Measurements from ENCODE around the gene SPAG6. TPM values are rescaled to one million over a fixed set of nuclear protein-coding genes. Genes with fewer than 3 reads are reported as not detected.

Gene SPAG6
- total and polyA plus RNA-seq, 9 of the 15 experiments (the other 6 are each of a cell fraction or from before 2014, with no cell fraction given) = 3.5 to 23.1 (median 11.8) TPM

DNA sequence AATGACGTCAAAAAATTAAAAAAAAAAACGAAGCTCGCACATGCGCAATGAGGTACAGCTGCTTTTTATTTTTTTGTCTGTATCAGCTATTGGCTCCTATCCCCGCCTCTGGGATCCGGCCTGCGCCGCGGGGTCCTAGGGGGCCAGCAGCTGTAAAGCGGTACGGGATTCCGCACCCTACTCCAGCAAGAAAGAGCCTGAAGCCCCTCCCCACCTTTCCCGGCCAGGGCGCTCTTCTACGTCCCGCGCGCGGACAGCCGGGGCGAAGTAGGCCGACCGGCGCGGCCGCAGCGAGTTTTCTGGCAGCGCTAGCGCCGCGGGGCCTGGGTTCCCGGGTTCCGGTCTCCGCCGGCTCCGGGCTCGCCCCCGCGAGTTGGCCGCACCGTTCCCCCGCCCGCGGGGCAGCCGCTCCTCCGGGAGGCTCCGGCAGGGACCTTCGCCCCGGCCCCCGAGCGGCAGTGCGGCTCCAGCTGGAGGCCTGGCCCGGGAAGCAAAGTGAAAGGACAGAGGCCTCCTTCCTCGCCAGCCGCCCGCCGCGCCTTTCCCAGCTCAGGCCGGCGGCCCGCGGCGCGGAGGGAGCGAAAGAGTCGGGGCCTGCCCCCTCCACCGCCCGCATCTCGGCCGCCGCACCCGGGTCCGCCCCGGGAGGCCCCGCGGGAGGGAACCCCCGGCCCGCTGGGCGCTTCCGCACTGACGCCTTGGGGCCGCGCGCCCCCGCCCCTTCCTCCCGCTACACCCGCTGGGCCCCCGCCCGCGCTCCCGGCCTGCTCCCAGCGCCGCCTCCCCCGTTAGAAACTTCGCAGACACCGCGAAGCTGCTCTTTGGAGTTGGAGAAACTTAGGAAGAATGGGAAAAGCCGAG is 4.7 kb upstream of the SPAG6 start (continued):
- TF ChIP-seq TAF7 (tag; IDR thresholded peaks at IDR 0.05) = 0 out of 2 replicates have a peak, but pooled peaks have one; percentile 37
- TF ChIP-seq TSC22D4 (tag; IDR thresholded peaks at IDR 0.05) = no peak
- TF ChIP-seq SRF (CRISPR knock-in tag; IDR thresholded peaks at IDR 0.05) = no peak
- TF ChIP-seq HDAC6 (IDR thresholded peaks at IDR 0.05; ENCODE audit: low read depth, low read length) = no peak
- no peak for TF ChIP-seq TCFL5 (CRISPR knock-in tag; conservative IDR thresholded peaks at IDR 0.05)
- TF ChIP-seq PRPF4 (IDR thresholded peaks at IDR 0.05; ENCODE audit: insufficient read depth, low read depth, low read length, poor library complexity, severe bottlenecking) = no peak
- TF ChIP-seq SIN3A (IDR thresholded peaks at IDR 0.05; ENCODE audit: borderline replicate concordance in 2 of 2, control insufficient read depth in 1 of 2, low read depth in 2 of 2, low read length in 2 of 2) = no peak; a peak in 1 of 4 replicates
- TF ChIP-seq, protein P1, sequence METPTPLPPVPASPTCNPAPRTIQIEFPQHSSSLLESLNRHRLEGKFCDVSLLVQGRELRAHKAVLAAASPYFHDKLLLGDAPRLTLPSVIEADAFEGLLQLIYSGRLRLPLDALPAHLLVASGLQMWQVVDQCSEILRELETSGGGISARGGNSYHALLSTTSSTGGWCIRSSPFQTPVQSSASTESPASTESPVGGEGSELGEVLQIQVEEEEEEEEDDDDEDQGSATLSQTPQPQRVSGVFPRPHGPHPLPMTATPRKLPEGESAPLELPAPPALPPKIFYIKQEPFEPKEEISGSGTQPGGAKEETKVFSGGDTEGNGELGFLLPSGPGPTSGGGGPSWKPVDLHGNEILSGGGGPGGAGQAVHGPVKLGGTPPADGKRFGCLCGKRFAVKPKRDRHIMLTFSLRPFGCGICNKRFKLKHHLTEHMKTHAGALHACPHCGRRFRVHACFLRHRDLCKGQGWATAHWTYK (CRISPR knock-in tag; IDR thresholded peaks at IDR 0.05) = 0 out of 2 replicates have a peak, but pooled peaks have one; percentile 61
- TF ChIP-seq ZC3H4 (CRISPR knock-in tag; IDR thresholded peaks at IDR 0.05; ENCODE audit: borderline replicate concordance) = no peak
- TF ChIP-seq FOXK2 (conservative IDR thresholded peaks at IDR 0.05 in 1 of 2, IDR thresholded peaks at IDR 0.05 in 1 of 2; ENCODE audit: low read depth in 2 of 2) = no peak
- TF ChIP-seq, protein P2, sequence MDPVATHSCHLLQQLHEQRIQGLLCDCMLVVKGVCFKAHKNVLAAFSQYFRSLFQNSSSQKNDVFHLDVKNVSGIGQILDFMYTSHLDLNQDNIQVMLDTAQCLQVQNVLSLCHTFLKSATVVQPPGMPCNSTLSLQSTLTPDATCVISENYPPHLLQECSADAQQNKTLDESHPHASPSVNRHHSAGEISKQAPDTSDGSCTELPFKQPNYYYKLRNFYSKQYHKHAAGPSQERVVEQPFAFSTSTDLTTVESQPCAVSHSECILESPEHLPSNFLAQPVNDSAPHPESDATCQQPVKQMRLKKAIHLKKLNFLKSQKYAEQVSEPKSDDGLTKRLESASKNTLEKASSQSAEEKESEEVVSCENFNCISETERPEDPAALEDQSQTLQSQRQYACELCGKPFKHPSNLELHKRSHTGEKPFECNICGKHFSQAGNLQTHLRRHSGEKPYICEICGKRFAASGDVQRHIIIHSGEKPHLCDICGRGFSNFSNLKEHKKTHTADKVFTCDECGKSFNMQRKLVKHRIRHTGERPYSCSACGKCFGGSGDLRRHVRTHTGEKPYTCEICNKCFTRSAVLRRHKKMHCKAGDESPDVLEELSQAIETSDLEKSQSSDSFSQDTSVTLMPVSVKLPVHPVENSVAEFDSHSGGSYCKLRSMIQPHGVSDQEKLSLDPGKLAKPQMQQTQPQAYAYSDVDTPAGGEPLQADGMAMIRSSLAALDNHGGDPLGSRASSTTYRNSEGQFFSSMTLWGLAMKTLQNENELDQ (CRISPR knock-in tag; IDR thresholded peaks at IDR 0.05; ENCODE audit: borderline replicate concordance) = no peak
- TF ChIP-seq, protein P3, sequence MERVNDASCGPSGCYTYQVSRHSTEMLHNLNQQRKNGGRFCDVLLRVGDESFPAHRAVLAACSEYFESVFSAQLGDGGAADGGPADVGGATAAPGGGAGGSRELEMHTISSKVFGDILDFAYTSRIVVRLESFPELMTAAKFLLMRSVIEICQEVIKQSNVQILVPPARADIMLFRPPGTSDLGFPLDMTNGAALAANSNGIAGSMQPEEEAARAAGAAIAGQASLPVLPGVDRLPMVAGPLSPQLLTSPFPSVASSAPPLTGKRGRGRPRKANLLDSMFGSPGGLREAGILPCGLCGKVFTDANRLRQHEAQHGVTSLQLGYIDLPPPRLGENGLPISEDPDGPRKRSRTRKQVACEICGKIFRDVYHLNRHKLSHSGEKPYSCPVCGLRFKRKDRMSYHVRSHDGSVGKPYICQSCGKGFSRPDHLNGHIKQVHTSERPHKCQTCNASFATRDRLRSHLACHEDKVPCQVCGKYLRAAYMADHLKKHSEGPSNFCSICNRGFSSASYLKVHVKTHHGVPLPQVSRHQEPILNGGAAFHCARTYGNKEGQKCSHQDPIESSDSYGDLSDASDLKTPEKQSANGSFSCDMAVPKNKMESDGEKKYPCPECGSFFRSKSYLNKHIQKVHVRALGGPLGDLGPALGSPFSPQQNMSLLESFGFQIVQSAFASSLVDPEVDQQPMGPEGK (CRISPR knock-in tag; IDR thresholded peaks at IDR 0.05; ENCODE audit: borderline replicate concordance) = no peak
- TF ChIP-seq, protein P4, sequence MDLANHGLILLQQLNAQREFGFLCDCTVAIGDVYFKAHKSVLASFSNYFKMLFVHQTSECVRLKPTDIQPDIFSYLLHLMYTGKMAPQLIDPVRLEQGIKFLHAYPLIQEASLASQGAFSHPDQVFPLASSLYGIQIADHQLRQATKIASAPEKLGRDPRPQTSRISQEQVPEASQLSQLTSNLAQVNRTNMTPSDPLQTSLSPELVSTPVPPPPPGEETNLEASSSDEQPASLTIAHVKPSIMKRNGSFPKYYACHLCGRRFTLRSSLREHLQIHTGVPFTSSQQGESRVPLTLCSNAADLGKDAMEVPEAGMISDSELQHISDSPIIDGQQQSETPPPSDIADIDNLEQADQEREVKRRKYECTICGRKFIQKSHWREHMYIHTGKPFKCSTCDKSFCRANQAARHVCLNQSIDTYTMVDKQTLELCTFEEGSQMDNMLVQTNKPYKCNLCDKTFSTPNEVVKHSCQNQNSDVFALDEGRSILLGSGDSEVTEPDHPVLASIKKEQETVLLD (IDR thresholded peaks at IDR 0.05) = peak; percentile 90
- peak; percentile 61 for TF ChIP-seq EGR1 (conservative IDR thresholded peaks at IDR 0.05)
- TF ChIP-seq SP2 (IDR thresholded peaks at IDR 0.05; ENCODE audit: extremely low read depth, low read depth, low read length, poor library complexity, severe bottlenecking) = no peak
- TF ChIP-seq ZNF232 (CRISPR knock-in tag; IDR thresholded peaks at IDR 0.05) = no peak
- TF ChIP-seq SPI1 (IDR thresholded peaks at IDR 0.05; ENCODE audit: borderline replicate concordance, low read depth, low read length) = 0 out of 2 replicates have a peak, but pooled peaks have one; percentile 22
- TF ChIP-seq DPF2 (IDR thresholded peaks at IDR 0.05) = no peak
- no peak for TF ChIP-seq ZNF507 (tag; conservative IDR thresholded peaks at IDR 0.05)
- no peak for TF ChIP-seq CBFB (CRISPR knock-in tag; IDR thresholded peaks at IDR 0.05)
